ENCODE results near the gene SPTLC2. TPM values are rescaled to one million over a fixed set of nuclear protein-coding genes. Genes with fewer than 3 reads are reported as not detected.
A peak's percentile ranks its signal among the peaks of the same experiment; 100 is the strongest.

SPTLC2 gene
- total RNA-seq, 4 donors from 2014 or later, result 14.5 to 51.3 (median 35.8) TPM

DNA sequence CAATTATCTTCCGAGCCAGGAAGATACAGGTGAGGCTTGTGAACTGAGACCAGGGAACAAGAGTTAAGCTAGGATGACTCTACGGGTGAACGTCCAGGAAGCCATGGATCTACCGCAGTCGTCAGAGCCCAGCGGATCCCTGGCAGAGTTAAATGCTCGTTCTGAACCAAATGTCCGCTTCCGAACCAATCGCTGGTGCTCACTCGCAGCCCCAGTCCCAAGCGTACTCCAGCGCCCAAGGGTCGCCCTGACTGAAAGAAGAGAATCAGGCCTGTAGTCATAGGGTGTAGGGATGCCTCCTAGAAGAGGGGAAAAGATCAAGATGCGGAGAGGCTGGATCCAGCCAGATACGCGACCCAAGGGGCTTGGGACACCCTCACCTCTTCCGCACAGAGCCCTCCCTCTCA is 159.3 kb downstream of the SPTLC2 start:
- TF ChIP-seq POLR2A (IDR thresholded peaks at IDR 0.05) (peak; percentile 70), POLR2AphosphoS5 (IDR thresholded peaks at IDR 0.05) (no peak)
- intact Hi-C loops (cut with DNase I; ENCODE audit: low total_unique reads) (no loop called here), in situ Hi-C loops (cut with MboI; ENCODE audit: low pct_ligation_motif_present in 1 of 4, low pct_unique_long_range_greater_than_20kb in 1 of 4, low sequenced_read_pairs in 3 of 4) (loop anchor here in 1 of 4 donors (10.0 kb wide), 2 partner anchors 132 to 258 kb away; partner anchors contain the start of genes GSTZ1 and POMT2)
- H3K36me3 ChIP-seq, result peaks cover 0 to 29% (median 8%) of the 10 kb centered on the region in 4 donors
- H3K27ac ChIP-seq, result peak overlapping the region; percentile 88 to 94 (median 91)
- 1% methylated on average over 18 of the region's 18 CpGs; no CpG with 5 or more reads in 1 of the 2 donors for WGBS, 2 donors (ENCODE audit: low coverage in 1 of 2)
- peaks cover 14 to 30% (median 21%) of the 10 kb centered on the region in 4 donors for H3K4me1 ChIP-seq
- no peaks in the 10 kb centered on the region for H3K27me3 ChIP-seq
- no peaks in the 10 kb centered on the region for H3K9me3 ChIP-seq
- no peak for DNase-seq
- H3K4me3 ChIP-seq, result peak overlapping the region; percentile 62 to 88 (median 71)

Small RNA genes within 50 kb of the gene (small RNA-seq; reads per million reads assigned to genes)
- 0 to 0.12 (median 0) reads per million in 4 donors for gene COX6CP11
- gene RF00404, result 0 reads per million in 4 donors
- gene RN7SL587P, result 0 reads per million in 4 donors

Other genes with a start within 250 kb of the SPTLC2 start
- gene TMED8, start 239.5 kb downstream of the SPTLC2 start, total RNA-seq, result 1 to 10 TPM; 4.9 to 9.2 (median 6.2) TPM
- gene SAMD15, start 239.3 kb downstream of the SPTLC2 start, total RNA-seq, result under 1 TPM in 2 of 4 donors, not detected in 2; 0.16 to 0.41 TPM
- gene NOXRED1, start 193.1 kb downstream of the SPTLC2 start, total RNA-seq, result 1 to 10 TPM in 3 of 4 donors, under 1 TPM in 1; 0.68 to 2.2 (median 1.4) TPM
- 10 to 100 TPM in 3 of 4 donors, 1 to 10 TPM in 1; 8.0 to 21.6 (median 18.0) TPM for gene VIPAS39, start 159.0 kb downstream of the SPTLC2 start, total RNA-seq
- 100 to 1,000 TPM in 1 of 4 donors, 10 to 100 TPM in 3; 66.6 to 101 (median 87.5) TPM for gene AHSA1, start 158.5 kb downstream of the SPTLC2 start, total RNA-seq
- gene ISM2, start 117.8 kb downstream of the SPTLC2 start, total RNA-seq, result under 1 TPM in 1 of 4 donors, not detected in 3; 0.27 TPM
- 10 to 100 TPM in 2 of 4 donors, 1 to 10 TPM in 2; 5.2 to 15.6 (median 10.4) TPM for gene ALKBH1, start 91.4 kb upstream of the SPTLC2 start, total RNA-seq
- 100 to 1,000 TPM in 2 of 4 donors, 10 to 100 TPM in 1, not detected in 1; 81.2 to 277 (median 181) TPM for gene SLIRP, start 91.5 kb upstream of the SPTLC2 start, total RNA-seq
- 10 to 100 TPM; 35.2 to 82.7 (median 56.9) TPM for gene SNW1, start 144.5 kb upstream of the SPTLC2 start, total RNA-seq
- 10 to 100 TPM in 2 of 4 donors, 1 to 10 TPM in 2; 7.8 to 22.3 (median 12.6) TPM for gene ADCK1, start 183.5 kb upstream of the SPTLC2 start, total RNA-seq